ENCODE results near the gene EDNRA.

DNA sequence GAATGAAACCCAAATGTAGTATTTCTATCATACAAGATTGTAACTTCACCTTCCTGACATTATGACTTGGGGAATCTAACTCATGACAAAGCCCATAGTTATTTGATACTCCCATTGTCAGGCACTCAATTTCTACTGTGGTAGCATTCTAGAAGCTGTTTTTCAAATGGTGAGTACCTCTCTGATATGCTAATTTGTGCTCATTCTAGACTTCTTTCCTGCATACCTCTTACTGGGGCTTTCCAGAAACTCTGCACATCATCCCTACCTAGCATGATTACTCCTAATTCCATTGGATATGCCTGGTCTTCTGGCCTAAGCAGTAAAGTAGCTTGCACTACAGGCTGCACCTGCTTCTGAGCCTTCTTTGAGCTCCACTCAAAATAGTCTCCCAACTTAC lies 85.9 kb downstream of the EDNRA start:
- TF ChIP-seq, protein P1, sequence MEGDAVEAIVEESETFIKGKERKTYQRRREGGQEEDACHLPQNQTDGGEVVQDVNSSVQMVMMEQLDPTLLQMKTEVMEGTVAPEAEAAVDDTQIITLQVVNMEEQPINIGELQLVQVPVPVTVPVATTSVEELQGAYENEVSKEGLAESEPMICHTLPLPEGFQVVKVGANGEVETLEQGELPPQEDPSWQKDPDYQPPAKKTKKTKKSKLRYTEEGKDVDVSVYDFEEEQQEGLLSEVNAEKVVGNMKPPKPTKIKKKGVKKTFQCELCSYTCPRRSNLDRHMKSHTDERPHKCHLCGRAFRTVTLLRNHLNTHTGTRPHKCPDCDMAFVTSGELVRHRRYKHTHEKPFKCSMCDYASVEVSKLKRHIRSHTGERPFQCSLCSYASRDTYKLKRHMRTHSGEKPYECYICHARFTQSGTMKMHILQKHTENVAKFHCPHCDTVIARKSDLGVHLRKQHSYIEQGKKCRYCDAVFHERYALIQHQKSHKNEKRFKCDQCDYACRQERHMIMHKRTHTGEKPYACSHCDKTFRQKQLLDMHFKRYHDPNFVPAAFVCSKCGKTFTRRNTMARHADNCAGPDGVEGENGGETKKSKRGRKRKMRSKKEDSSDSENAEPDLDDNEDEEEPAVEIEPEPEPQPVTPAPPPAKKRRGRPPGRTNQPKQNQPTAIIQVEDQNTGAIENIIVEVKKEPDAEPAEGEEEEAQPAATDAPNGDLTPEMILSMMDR (conservative IDR thresholded peaks at IDR 0.05 in 1 of 2, IDR thresholded peaks at IDR 0.05 in 1 of 2; ENCODE audit: extremely low read depth in 1 of 2, insufficient read depth in 1 of 2, low read depth in 1 of 2, low read length in 2 of 2): no peak
- TF ChIP-seq EZH2 (IDR thresholded peaks at IDR 0.05; ENCODE audit: borderline replicate concordance, low read length): no peak
